ENCODE data around the gene CUX1.

CUX1 gene

DNA sequence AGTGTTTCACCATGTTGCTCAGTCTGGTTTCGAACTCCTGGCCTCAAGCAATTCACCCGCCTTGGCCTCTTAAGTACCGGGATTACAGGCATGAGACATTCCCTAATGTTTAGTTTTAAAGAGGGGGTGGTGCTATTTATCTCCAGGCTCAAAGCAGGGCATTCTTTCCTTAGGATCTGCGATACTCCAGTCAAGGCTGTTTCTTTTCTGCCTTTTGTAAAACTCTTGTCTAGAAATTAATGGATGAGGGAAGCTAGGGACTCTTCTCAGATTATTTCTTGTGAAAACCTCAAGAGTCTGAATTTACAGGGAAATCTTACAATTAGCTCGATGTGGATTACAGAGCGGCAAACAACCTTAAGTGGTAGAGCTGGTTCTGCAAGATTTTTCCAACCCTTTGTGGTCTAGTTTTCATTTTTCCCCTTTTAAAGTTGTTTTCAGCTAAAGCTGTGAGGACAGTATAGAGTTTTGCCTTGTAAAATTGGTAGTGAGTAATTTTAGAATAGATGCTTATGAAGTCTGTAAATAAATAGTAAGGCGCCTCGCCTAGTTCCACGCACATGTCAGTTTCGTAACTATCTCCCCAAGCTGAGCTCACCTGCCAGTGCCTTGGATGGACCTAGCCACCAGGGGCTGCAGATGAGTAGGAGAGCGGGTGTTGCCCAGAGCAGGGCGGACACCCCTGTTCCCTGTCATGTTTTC is 53.1 kb downstream of the CUX1 start:
- no peak for DNase-seq (ENCODE audit: low read depth)

DNA sequence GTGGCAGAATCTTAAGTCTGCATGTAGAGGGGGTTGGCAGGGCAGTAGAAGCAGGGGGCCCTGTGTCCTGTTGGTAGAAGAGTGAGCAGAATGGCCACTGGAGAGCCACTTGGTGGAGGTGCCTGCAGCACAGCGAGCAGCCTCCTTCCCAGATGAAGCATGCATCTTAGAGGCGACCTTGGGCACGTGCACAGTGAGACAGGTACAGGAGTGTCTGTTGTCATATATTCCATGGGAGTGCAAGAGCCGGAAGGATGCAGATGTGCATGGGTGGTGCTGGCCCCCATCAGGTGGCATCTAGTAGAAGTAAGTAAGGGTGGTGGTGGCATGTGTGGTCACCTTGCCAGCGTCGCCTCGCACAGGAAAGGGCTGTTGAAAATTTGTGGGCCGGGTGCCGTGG is 53.9 kb downstream of the CUX1 start:
- no peak overlapping the region for H3K4me3 ChIP-seq (ENCODE audit: low read length)
- no peak for DNase-seq (ENCODE audit: low read depth)
- TF ChIP-seq, protein P1, sequence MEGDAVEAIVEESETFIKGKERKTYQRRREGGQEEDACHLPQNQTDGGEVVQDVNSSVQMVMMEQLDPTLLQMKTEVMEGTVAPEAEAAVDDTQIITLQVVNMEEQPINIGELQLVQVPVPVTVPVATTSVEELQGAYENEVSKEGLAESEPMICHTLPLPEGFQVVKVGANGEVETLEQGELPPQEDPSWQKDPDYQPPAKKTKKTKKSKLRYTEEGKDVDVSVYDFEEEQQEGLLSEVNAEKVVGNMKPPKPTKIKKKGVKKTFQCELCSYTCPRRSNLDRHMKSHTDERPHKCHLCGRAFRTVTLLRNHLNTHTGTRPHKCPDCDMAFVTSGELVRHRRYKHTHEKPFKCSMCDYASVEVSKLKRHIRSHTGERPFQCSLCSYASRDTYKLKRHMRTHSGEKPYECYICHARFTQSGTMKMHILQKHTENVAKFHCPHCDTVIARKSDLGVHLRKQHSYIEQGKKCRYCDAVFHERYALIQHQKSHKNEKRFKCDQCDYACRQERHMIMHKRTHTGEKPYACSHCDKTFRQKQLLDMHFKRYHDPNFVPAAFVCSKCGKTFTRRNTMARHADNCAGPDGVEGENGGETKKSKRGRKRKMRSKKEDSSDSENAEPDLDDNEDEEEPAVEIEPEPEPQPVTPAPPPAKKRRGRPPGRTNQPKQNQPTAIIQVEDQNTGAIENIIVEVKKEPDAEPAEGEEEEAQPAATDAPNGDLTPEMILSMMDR (conservative IDR thresholded peaks at IDR 0.05; ENCODE audit: low read length): no peak

More for the DNA sequence above, 53.1 kb downstream of the CUX1 start:
- no peak overlapping the region for H3K4me3 ChIP-seq (ENCODE audit: low read length)
- TF ChIP-seq, protein P1 (conservative IDR thresholded peaks at IDR 0.05; ENCODE audit: low read length): no peak

- TF ChIP-seq, protein P1 (conservative IDR thresholded peaks at IDR 0.05; ENCODE audit: low read length): no peak
- no peak overlapping the region for H3K4me3 ChIP-seq (ENCODE audit: low read length)
- peak; percentile 67 for DNase-seq (ENCODE audit: low read depth)
Measured at GRCh38 chr7:101874028-101874427, 56.6 kb downstream of the CUX1 start.

DNA sequence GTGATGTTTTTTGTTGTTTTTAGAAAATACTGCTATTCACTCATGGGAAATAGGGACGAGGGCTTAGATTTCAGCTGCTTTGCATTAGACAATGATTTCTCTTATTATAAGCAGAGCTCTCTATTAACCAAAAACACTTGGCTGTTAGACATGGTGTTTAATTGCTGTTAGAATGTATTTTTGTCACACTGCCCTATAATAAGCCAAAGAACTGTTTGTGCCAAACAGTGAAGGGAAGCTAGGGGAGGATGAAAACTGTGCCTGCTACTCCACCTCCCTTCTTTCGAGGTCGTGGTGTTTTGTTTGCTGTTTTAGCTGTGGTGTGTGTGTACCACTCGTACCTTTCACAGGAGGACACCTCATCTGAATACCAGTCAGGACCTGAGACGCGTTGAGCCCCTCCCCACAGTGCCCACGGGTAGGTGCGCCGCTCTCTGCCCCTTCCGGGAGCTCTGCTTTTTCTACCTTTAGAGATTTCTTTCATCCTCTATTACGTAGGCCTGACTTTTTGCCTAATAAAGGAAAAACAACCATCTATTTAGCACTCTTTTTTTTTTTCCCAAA is 57.9 kb downstream of the CUX1 start:
- H3K4me3 ChIP-seq (ENCODE audit: low read length): no peak overlapping the region
- DNase-seq (ENCODE audit: low read depth): no peak
- TF ChIP-seq, protein P1 (conservative IDR thresholded peaks at IDR 0.05; ENCODE audit: low read length): no peak

GRCh38 chr7:101877882-101878591 is 60.6 kb downstream of the CUX1 start:
- no peak for DNase-seq (ENCODE audit: low read depth)
- TF ChIP-seq, protein P1 (conservative IDR thresholded peaks at IDR 0.05; ENCODE audit: low read length): no peak
- H3K4me3 ChIP-seq (ENCODE audit: low read length): no peak overlapping the region

- TF ChIP-seq, protein P1 (conservative IDR thresholded peaks at IDR 0.05; ENCODE audit: low read length): no peak
- no peak for DNase-seq (ENCODE audit: low read depth)
- H3K4me3 ChIP-seq (ENCODE audit: low read length): no peak overlapping the region
Measured at GRCh38 chr7:101878938-101879337, 61.5 kb downstream of the CUX1 start.

Measured in AG10803 (cell line).